Activated CD4-positive, alpha-beta T cell treated with anti-CD3 and anti-CD28 coated beads, Interleukin-2, Interleukin-4, amounts not matched to agents 100 ng/mL and 50 ng/mL, durations not matched to agents 16 hours and 8 hours (primary cell): ENCODE measurements around the gene CEP192.

Source experiments
- DNase-seq: peaks from one replicate; pipeline ENCODE4 v3.0.0-alpha.2; 2020; ENCODE audit warnings: low spot score

The CEP192 gene

GRCh38 chr18:13145636-13146190 lies 154.6 kb downstream of the CEP192 start:
- no peak for DNase-seq

- no peak for DNase-seq
Observed at GRCh38 chr18:13147130-13147529, 156.0 kb downstream of the CEP192 start.

GRCh38 chr18:13151656-13152055 lies 160.5 kb downstream of the CEP192 start:
- no peak for DNase-seq

GRCh38 chr18:13158428-13158827 lies 167.3 kb downstream of the CEP192 start:
- no peak for DNase-seq

GRCh38 chr18:13159579-13159978 lies 168.4 kb downstream of the CEP192 start:
- peak; percentile 79 for DNase-seq

GRCh38 chr18:13161276-13161899 lies 170.2 kb downstream of the CEP192 start:
- DNase-seq: no peak

GRCh38 chr18:13163167-13163927 lies 172.2 kb downstream of the CEP192 start:
- no peak for DNase-seq

- no peak for DNase-seq
Observed at GRCh38 chr18:13164406-13164805, 173.2 kb downstream of the CEP192 start.

GRCh38 chr18:13165636-13166423 lies 174.7 kb downstream of the CEP192 start:
- no peak for DNase-seq

- no peak for DNase-seq
Observed at GRCh38 chr18:13173578-13174145, 182.5 kb downstream of the CEP192 start.
